Fibroblast of peridontal ligament (primary cell): ENCODE measurements around the gene NUDT9.
"Not testable (repeated sequence)": the region's sequence is repeated elsewhere in the genome, so short reads cannot be mapped to it uniquely, and the experiment has no call there.

Source experiments
- DNase-seq: peaks from one replicate; pipeline ENCODE4 v3.0.0-alpha.2; 2010; ENCODE audit errors: extremely low read depth

NUDT9 gene

GRCh38 chr4:87422104-87423052 lies at the start of gene NUDT9:
NUDT9 (plus strand) TSS chr4:87422573; CDS start chr4:87422906, 333 bp downstream.
- DNase-seq: peak; percentile 96

GRCh38 chr4:87375719-87376291 lies 46.6 kb upstream of the NUDT9 start:
- peak; percentile 94 for DNase-seq

- no peak for DNase-seq
These were observed 44.6 kb upstream of the NUDT9 start for GRCh38 chr4:87377816-87378215.

GRCh38 chr4:87382116-87382515 lies 40.3 kb upstream of the NUDT9 start:
- DNase-seq: no peak

- DNase-seq: no peak
These were observed 39.4 kb upstream of the NUDT9 start for GRCh38 chr4:87382931-87383330.

- not testable (repeated sequence) for DNase-seq
These were observed 37.8 kb upstream of the NUDT9 start for GRCh38 chr4:87384466-87385132.

- DNase-seq: no peak
These were observed 35.1 kb upstream of the NUDT9 start for GRCh38 chr4:87387237-87387636.

- DNase-seq: no peak
These were observed 33.5 kb upstream of the NUDT9 start for GRCh38 chr4:87388901-87389300.

- DNase-seq: not testable (repeated sequence)
These were observed 32.3 kb upstream of the NUDT9 start for GRCh38 chr4:87390055-87390454.

GRCh38 chr4:87390551-87390890 lies 31.9 kb upstream of the NUDT9 start:
- DNase-seq: no peak

- DNase-seq: peak; percentile 93
These were observed 31.3 kb upstream of the NUDT9 start, which contains the start of gene HSD17B11 for GRCh38 chr4:87390891-87391575. HSD17B11 (minus strand) TSS chr4:87391188; CDS start chr4:87391070, 118 bp downstream.

- peak; percentile 27 for DNase-seq
These were observed 30.8 kb upstream of the NUDT9 start for GRCh38 chr4:87391576-87392054.

- no peak for DNase-seq
These were observed 30.2 kb upstream of the NUDT9 start for GRCh38 chr4:87392183-87392582.

GRCh38 chr4:87395073-87395472 lies 27.3 kb upstream of the NUDT9 start:
- not testable (repeated sequence) for DNase-seq

- not testable (repeated sequence) for DNase-seq
These were observed 26.5 kb upstream of the NUDT9 start for GRCh38 chr4:87395851-87396250.

GRCh38 chr4:87399148-87399547 lies 23.2 kb upstream of the NUDT9 start:
- no peak for DNase-seq

- DNase-seq: no peak
These were observed 22.4 kb upstream of the NUDT9 start for GRCh38 chr4:87399954-87400353.

- peak; percentile 51 for DNase-seq
These were observed 18.6 kb upstream of the NUDT9 start for GRCh38 chr4:87403732-87404131.

GRCh38 chr4:87405211-87405820 lies 17.1 kb upstream of the NUDT9 start:
- no peak for DNase-seq

- DNase-seq: no peak
These were observed 15.9 kb upstream of the NUDT9 start for GRCh38 chr4:87406462-87406861.

GRCh38 chr4:87406902-87407301 lies 15.5 kb upstream of the NUDT9 start:
- DNase-seq: not testable (repeated sequence)
